Common myeloid progenitor, CD34-positive (primary cell): Measurements from ENCODE around the gene ZNF777.

Experiments used
- CTCF ChIA-PET: fragments of 350-600 bp; sonication (Branson Sonifier 250); formaldehyde crosslinking; loops from one replicate; lab custom pipeline; 2021; ENCODE audit warnings: antibody characterized with exemption; lab: Charles Lee
- POLR2A ChIA-PET: fragments of 350-600 bp; sonication (Branson Sonifier 250); formaldehyde crosslinking; loops from one replicate; lab custom pipeline; 2021; ENCODE audit warnings: antibody characterized with exemption; lab: Charles Lee
- DNase-seq, 3 donors: peaks; one replicate each; pipeline versions ENCODE4 v3.0.0 to v3.0.0-alpha.2; 2013
- H3K27ac ChIP-seq, 2 experiments: 1 replicate in 1 of 2; 2 replicates in 1 of 2; pipeline ENCODE4 v1.7.0; 2013; ENCODE audit warnings: inconsistent platforms in 2 of 2, low read length in 2 of 2, mild to moderate bottlenecking in 2 of 2, low read depth in 1 of 2, moderate library complexity in 1 of 2; ENCODE audit not compliant: severe bottlenecking in 2 of 2, insufficient read depth in 1 of 2, poor library complexity in 1 of 2
- H3K27me3 ChIP-seq, 5 experiments: replicated peaks in 2 of 5; 1 replicate in 3 of 5; 2 replicates in 2 of 5; pipeline versions ENCODE4 v1.6.1 to v1.7.0; 2013; ENCODE audit warnings: low read length in 4 of 5, mild to moderate bottlenecking in 2 of 5, moderate library complexity in 2 of 5, inconsistent platforms in 1 of 5; ENCODE audit not compliant: insufficient read depth in 5 of 5, control insufficient read depth in 4 of 5
- H3K36me3 ChIP-seq, 4 experiments: 1 replicate in 2 of 4; 2 replicates in 2 of 4; pipeline versions ENCODE4 v1.6.1 to v1.7.0; 2013; ENCODE audit warnings: low read length in 3 of 4, control low read depth in 1 of 4, mild to moderate bottlenecking in 1 of 4; ENCODE audit not compliant: control insufficient read depth in 4 of 4, insufficient read depth in 4 of 4
- H3K4me1 ChIP-seq, 4 experiments: 1 replicate in 3 of 4; 2 replicates in 1 of 4; pipeline versions ENCODE4 v1.6.1 to v1.7.1; 2013; ENCODE audit warnings: low read length in 3 of 4, mild to moderate bottlenecking in 3 of 4, control low read depth in 1 of 4, inconsistent platforms in 1 of 4, moderate library complexity in 1 of 4; ENCODE audit not compliant: control insufficient read depth in 4 of 4, insufficient read depth in 4 of 4; ENCODE audit errors: control extremely low read depth in 1 of 4
- H3K4me3 ChIP-seq, 7 experiments: 1 replicate in 4 of 7; 2 replicates in 3 of 7; pipeline versions ENCODE4 v1.5.1 to v1.7.0; 2013; ENCODE audit warnings: mild to moderate bottlenecking in 7 of 7, low read length in 6 of 7, moderate library complexity in 6 of 7, inconsistent platforms in 2 of 7, low read depth in 2 of 7, control low read depth in 1 of 7; ENCODE audit not compliant: insufficient read depth in 4 of 7, control insufficient read depth in 1 of 7; ENCODE audit errors: extremely low read depth in 1 of 7
- H3K9me3 ChIP-seq, 5 experiments: 1 replicate in 4 of 5; 2 replicates in 1 of 5; pipeline versions ENCODE4 v1.6.1 to v1.7.1; 2013; ENCODE audit warnings: low read length in 4 of 5, mild to moderate bottlenecking in 2 of 5, inconsistent platforms in 1 of 5, low read depth in 1 of 5, moderate library complexity in 1 of 5; ENCODE audit not compliant: control insufficient read depth in 4 of 5, insufficient read depth in 2 of 5; ENCODE audit errors: control extremely low read depth in 1 of 5
- WGBS: methylation state at CpG from one replicate; pipeline ENCODE4 v1.1.5; 2013; ENCODE audit not compliant: insufficient coverage; 5-methylcytosine and 5-hydroxymethylcytosine counted together

Gene ZNF777

GRCh38 chr7:149385195-149385950, 75.5 kb downstream of the ZNF777 start:
- Histone ChIP-seq H3K27me3 (peaks cover 0 to 3% (median 0%) of the 10 kb centered on the region in 5 experiments), H3K4me1 (no peaks in the 10 kb centered on the region), H3K36me3 (no peaks in the 10 kb centered on the region), H3K9me3 (peaks cover 0 to 27% (median 13%) of the 10 kb centered on the region in 5 experiments), H3K4me3 (no peak overlapping the region), H3K27ac (no peak overlapping the region)
- ChIA-PET POLR2A (no interaction called here), CTCF (no interaction called here)
- no peak for DNase-seq
- 100% methylated on average over 4 of the region's 9 CpGs for WGBS
